Aorta (tissue), 5 donors: ENCODE measurements around the gene CCHCR1. TPM values are rescaled to one million over a fixed set of nuclear protein-coding genes. Genes with fewer than 3 reads are reported as not detected.
"Not testable (repeated sequence)": the region's sequence is repeated elsewhere in the genome, so short reads cannot be mapped to it uniquely, and the experiment has no call there.

Experiments used
- ATAC-seq: fragments of 200-7000 bp; cut with Tn5 transposase; one replicate; pipeline ENCODE4 v1.9.1; 2022; ENCODE audit warnings: moderate library complexity; ENCODE audit not compliant: low FRiP score
- DNase-seq, 2 donors: peaks; one replicate each; pipeline ENCODE4 v3.0.0-alpha.2; 2020
- H3K27ac ChIP-seq, 2 donors: one replicate each; pipeline ENCODE4 v1.5.1; 2013; ENCODE audit warnings: low read length in 2 of 2, mild to moderate bottlenecking in 2 of 2, moderate library complexity in 2 of 2, control low read depth in 1 of 2, inconsistent platforms in 1 of 2, low read depth in 1 of 2
- H3K27me3 ChIP-seq, 2 donors: one replicate each; pipeline ENCODE4 v1.6.1; 2013; ENCODE audit warnings: control low read depth in 1 of 2, low read length in 1 of 2, mild to moderate bottlenecking in 1 of 2, moderate library complexity in 1 of 2; ENCODE audit not compliant: insufficient read depth in 2 of 2, control insufficient read depth in 1 of 2
- H3K36me3 ChIP-seq, 2 donors: one replicate each; pipeline ENCODE4 v1.6.1; 2013; ENCODE audit warnings: control low read depth in 1 of 2, low read length in 1 of 2, mild to moderate bottlenecking in 1 of 2; ENCODE audit not compliant: insufficient read depth in 2 of 2, control insufficient read depth in 1 of 2
- H3K4me1 ChIP-seq, 2 donors: one replicate each; pipeline ENCODE4 v1.6.1; 2013; ENCODE audit warnings: low read length in 2 of 2, control low read depth in 1 of 2, mild to moderate bottlenecking in 1 of 2, moderate library complexity in 1 of 2; ENCODE audit not compliant: insufficient read depth in 2 of 2, control insufficient read depth in 1 of 2
- H3K4me3 ChIP-seq, 2 donors: one replicate each; pipeline ENCODE4 v1.5.1; 2013; ENCODE audit warnings: low read length in 2 of 2, control low read depth in 1 of 2, mild to moderate bottlenecking in 1 of 2
- H3K9me3 ChIP-seq: one replicate; pipeline ENCODE4 v1.6.1; 2013; ENCODE audit warnings: mild to moderate bottlenecking, low read length; ENCODE audit not compliant: control insufficient read depth
- WGBS, 2 donors: extraction: QIAGEN DNeasy Blood & Tissue Kit; methylation state at CpG; one replicate each; pipeline ENCODE4 v1.1.7; 2013; 5-methylcytosine and 5-hydroxymethylcytosine counted together
- intact Hi-C, 2 donors: fragments of 100-400 bp; cut with DNase I; formaldehyde crosslinking; loops; one replicate each; pipeline versions ENCODE4 v1.14.2 to v1.15.0; 2022
- polyA plus RNA-seq, 2 donors: library from polyadenylated mRNA; stranded (reverse); fragments of 200-250 nt; gene quantifications; one replicate each; pipeline ENCODE4 v1.2.3, GENCODE V29; 2013
- total RNA-seq, 2 donors: library from RNA; stranded (reverse); fragmentation: NEBNext Ultra II Directional; extraction: Animal tissue kit (Norgen Biotek cat#: 25700); gene quantifications; one replicate each; pipeline ENCODE4 v1.2.1, GENCODE V29; 2021
- donor health status: healthy with polysubstance abuse.
- donor health status: Bipolar disorder and iron deficiency.
- donor health status: DM: no; HTN: no; CAD: no.
- donor health status: DM: no; HTN: no; CAD: no.
- donor health status: DM: yes; HTN: yes; CAD: no.

The CCHCR1 gene
- total and polyA plus RNA-seq, 4 donors, result 7.0 to 23.2 (median 17.5) TPM

DNA sequence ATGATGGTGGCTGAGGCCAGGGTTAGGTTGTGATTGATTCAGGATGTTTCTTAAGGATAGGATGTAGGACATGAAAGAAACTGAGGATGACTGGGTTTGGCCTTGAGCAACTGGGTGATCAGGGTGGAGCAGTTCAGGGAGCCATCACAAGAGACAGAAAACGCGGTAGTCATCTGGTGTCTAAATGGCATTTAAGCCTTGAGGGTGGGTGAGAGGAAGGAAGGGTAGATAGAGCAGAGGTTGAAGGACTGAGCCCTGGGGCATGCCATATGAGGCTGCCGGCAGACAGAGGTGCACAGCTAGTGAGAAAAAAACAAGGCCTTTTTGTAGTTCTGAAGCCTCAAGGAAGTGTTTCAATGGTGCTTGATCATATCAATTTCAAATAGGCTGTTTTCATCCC is 11.0 kb upstream of the CCHCR1 start:
- 76 to 81% methylated on average over 3 of the region's 3 CpGs for WGBS, 2 donors
- DNase-seq, result no peak

DNA sequence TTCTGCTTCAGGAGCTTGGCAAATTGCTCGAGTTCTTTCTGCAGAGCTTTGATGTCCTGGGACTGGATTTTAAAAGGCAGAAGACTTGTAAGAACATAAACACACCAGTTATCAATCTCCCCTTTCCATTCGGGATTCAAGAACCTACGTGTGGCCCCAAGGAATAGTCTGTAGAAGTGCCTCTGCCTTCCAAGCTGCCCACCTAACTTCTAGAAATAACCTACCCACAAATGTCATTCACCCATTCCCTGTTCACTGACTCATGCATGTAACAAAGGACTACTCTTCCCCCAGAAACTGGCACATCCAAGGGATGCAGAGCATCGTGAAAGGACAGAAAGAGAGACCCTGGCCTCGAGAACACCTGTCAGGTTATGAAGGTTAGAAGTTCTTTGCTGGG is 8.4 kb upstream of the CCHCR1 start:
- Histone ChIP-seq H3K4me3 (no peak overlapping the region), H3K36me3 (no peaks in the 10 kb centered on the region), H3K9me3 (no peaks in the 10 kb centered on the region), H3K27ac (no peak overlapping the region), H3K4me1 (no peaks in the 10 kb centered on the region), H3K27me3 (no peaks in the 10 kb centered on the region)
- intact Hi-C loops, result no loop called here
- ATAC-seq (no peak), DNase-seq (no peak)
- WGBS, 2 donors, result 76 to 86% methylated on average over 5 of the region's 5 CpGs

More for the DNA sequence above, 11.0 kb upstream of the CCHCR1 start:
- H3K36me3 ChIP-seq, result no peaks in the 10 kb centered on the region
- H3K4me1 ChIP-seq, result no peaks in the 10 kb centered on the region
- H3K27ac ChIP-seq, result no peak overlapping the region
- no peak overlapping the region for H3K4me3 ChIP-seq
- intact Hi-C loops, result no loop called here
- no peaks in the 10 kb centered on the region for H3K27me3 ChIP-seq
- H3K9me3 ChIP-seq, result no peaks in the 10 kb centered on the region
- no peak for ATAC-seq

DNA sequence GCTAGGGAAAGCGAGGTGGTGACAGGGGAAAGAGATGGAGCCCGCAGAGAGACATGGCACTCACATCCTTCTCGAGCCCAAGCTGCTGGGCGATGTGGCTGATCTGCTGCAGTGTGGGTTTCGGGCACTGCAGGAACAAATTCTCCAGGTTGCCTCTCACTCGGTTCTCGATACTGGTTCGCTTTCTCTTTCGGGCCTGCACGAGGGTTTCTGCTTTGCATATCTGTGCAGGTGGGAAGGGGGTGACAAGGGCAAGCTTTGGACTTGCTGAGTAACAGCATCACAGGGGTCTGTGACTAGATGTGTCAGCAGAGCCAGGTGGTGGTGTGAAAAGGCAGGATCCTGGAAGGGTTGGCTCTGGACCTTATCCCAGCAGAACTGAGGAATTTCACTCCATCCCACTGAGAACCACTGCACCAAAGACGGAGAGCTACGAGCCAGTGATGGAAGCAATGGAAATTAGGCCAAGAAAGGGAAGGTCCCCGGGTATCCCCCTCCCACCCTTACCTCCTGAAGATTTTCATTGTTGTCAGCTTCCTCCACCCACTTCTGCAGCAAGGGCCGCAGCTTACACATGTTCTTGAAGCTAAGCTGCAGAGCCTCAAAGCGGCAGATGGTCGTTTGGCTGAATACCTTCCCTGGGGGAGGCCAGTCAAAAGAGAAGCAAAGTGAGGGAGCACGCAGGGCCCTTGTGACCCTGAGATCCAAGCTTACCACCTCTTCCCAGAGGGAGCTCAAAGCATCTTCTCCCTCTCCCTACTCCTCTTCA is 7.6 kb upstream of the CCHCR1 start:
- H3K27me3 ChIP-seq, H3K4me3 ChIP-seq, ATAC-seq, H3K9me3 ChIP-seq, H3K4me1 ChIP-seq, intact Hi-C loops, H3K36me3 ChIP-seq, H3K27ac ChIP-seq: not testable (repeated sequence)
- WGBS, 2 donors, result 82 to 84% methylated on average over 16 to 17 of the region's 17 CpGs
- DNase-seq, result peak in 1 of 2 donors; percentile 33

DNA sequence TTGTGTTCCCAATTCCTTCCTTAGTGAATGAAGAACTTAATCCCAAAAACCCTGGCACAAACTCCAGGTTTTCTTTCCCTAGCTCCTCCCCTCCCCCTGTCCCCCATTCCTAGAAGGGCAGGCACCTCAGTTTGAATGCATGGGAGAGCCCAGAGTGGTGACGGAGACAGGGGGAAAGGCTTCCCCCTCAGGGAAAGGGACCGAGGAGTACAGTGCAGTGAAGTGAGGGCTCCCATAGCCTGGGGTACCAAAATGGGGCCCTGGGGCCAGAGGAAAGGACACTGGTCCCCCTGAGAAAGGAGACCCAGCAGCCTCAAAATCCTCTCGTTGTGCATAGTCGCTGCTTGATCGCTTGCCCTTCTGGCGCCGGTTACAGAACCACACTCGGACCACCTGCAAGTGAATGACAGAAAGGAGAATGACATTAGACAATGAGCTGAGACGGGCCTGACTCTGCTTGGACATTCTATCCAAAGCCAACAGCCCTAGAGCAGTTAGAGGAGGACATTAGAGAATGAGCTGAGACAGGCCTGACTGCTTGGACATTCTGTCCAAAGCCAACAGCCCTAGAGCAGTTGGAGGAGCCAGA is 7.0 kb upstream of the CCHCR1 start:
- H3K36me3 ChIP-seq, intact Hi-C loops, H3K4me3 ChIP-seq, ATAC-seq, H3K27ac ChIP-seq, H3K4me1 ChIP-seq, H3K27me3 ChIP-seq, H3K9me3 ChIP-seq: not testable (repeated sequence)
- WGBS, 2 donors, result 89 to 92% methylated on average over 7 to 8 of the region's 9 CpGs
- peak in 1 of 2 donors; percentile 2 for DNase-seq

DNA sequence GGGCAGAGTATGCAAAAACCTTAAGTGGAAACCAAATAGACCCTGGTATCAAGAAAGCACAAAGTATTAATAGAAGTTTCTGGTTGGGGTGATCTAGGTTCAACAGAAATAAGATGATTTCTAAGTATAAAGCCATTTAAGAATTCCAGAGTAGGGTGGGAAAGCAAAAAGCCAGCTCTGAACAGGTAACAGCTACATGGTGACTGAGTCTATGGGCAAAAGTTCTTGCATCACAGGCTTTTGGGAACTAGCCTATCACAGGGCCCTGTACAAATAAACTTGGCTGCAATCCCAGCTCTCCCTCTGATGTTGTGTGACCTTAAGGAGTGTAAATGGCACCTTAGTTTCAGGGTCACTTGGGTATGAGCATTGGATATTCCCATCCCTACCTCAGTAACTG is 6.3 kb upstream of the CCHCR1 start:
- no peaks in the 10 kb centered on the region for H3K9me3 ChIP-seq
- DNase-seq, result no peak
- intact Hi-C loops, result no loop called here
- H3K36me3 ChIP-seq, result no peaks in the 10 kb centered on the region
- H3K4me1 ChIP-seq, result no peaks in the 10 kb centered on the region
- H3K27ac ChIP-seq, result no peak overlapping the region
- H3K4me3 ChIP-seq, result no peak overlapping the region
- no peaks in the 10 kb centered on the region for H3K27me3 ChIP-seq
- ATAC-seq, result no peak

DNA sequence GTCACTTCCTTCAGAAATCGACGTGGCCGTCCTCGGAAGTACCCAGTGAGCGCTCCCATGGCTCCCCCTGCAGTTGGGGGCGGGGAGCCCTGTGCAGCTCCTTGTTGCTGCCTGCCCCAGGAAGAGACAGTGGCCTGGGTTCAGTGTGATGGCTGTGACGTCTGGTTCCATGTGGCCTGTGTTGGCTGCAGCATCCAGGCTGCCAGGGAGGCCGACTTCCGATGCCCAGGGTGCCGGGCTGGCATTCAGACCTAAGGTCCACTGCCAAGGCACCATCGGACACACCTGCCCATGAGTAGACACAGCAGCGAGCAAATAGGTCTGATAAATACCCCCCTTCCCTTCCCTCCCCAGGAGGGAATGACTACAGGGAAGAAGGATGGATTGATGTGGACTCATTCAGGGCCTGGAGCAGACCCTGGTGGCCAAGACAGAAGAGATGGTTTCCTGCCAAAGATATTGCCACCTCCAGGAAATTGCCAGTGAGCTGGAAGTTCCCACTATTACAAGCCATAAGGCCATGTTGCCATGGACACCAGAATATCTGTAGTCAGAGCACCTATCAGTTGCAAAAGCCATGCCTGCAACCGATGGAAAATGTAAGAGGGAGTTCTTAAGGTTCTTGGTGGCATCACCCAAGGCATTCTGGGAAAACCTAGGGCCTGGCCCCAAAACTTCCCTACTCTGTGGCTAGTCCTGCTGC is 5.0 kb upstream of the CCHCR1 start:
- ATAC-seq (no peak), DNase-seq (peak in 1 of 2 donors; percentile 57)
- no peak overlapping the region for H3K4me3 ChIP-seq
- 87 to 88% methylated on average over 13 of the region's 13 CpGs for WGBS, 2 donors
- H3K27me3 ChIP-seq, result no peaks in the 10 kb centered on the region
- intact Hi-C loops, result no loop called here
- H3K36me3 ChIP-seq, result no peaks in the 10 kb centered on the region
- H3K4me1 ChIP-seq, result no peaks in the 10 kb centered on the region
- H3K27ac ChIP-seq, result no peak overlapping the region
- no peaks in the 10 kb centered on the region for H3K9me3 ChIP-seq

DNA sequence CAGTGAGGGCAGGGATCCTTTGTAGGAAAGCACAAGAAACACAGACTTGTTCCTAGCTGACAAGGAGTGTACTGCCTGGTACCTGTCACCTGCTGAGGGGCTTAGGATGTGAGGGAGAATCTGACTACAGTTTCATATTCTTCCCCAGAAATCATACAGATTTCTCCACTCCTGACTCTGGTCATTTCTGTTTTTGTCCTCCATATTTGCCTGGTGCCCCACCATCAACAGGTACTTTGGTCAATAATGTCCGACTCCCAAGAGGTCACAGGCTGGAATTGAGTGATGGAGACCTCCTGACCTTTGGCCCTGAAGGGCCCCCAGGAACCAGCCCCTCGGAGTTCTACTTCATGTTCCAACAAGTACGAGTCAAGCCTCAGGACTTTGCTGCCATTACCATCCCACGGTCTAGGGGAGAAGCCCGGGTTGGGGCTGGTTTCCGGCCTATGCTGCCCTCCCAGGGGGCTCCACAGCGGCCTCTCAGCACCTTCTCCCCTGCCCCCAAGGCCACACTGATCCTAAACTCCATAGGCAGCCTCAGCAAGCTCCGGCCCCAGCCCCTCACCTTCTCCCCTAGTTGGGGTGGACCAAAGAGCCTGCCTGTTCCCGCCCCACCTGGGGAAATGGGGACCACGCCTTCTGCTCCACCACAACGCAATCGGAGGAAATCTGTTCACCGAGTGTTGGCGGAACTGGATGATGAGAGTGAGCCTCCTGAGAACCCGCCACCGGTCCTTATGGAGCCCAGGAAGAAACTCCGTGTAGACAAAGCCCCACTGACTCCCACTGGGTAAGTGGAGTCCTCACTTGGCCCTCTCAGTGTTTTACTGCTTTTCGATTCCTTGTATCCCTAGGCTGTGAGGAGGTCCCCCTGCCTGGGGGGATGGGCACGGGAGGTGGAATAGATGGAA is 3.9 kb upstream of the CCHCR1 start:
- ATAC-seq, result no peak
- intact Hi-C loops, result no loop called here
- WGBS, 2 donors, result 90% methylated on average over 19 of the region's 19 CpGs
- H3K27me3 ChIP-seq, result no peaks in the 10 kb centered on the region
- DNase-seq, result peak in 1 of 2 donors; percentile 57
- no peaks in the 10 kb centered on the region for H3K36me3 ChIP-seq
- no peaks in the 10 kb centered on the region for H3K4me1 ChIP-seq
- H3K9me3 ChIP-seq, result no peaks in the 10 kb centered on the region
- H3K27ac ChIP-seq, result no peak overlapping the region
- H3K4me3 ChIP-seq, result no peak overlapping the region
